ENCODE results near the gene LELP1. TPM values are rescaled to one million over a fixed set of nuclear protein-coding genes. Genes with fewer than 3 reads are reported as not detected.

The LELP1 gene
- total RNA-seq, 1 donor from 2014 or later, result not detected

GRCh38 chr1:153246825-153247224, 43.6 kb downstream of the LELP1 start:
- DNase-seq (ENCODE audit: low spot score), result no peak
- Mint-ChIP-seq H3K4me1 (ENCODE audit: low read depth) (no peaks in the 10 kb centered on the region), H3K27ac (ENCODE audit: unreplicated experiment) (no peak overlapping the region), H3K4me3 (ENCODE audit: unreplicated experiment) (no peak overlapping the region), H3K9me3 (ENCODE audit: low read depth) (peaks cover 5% of the 10 kb centered on the region), H3K27me3 (ENCODE audit: low read depth) (peaks cover 18% of the 10 kb centered on the region), H3K36me3 (ENCODE audit: low read depth) (no peaks in the 10 kb centered on the region)
- no peak for TF ChIP-seq CTCF (IDR thresholded peaks at IDR 0.05)

- no peaks in the 10 kb centered on the region for H3K4me1 Mint-ChIP-seq (ENCODE audit: low read depth)
- H3K9me3 Mint-ChIP-seq (ENCODE audit: low read depth), result peaks cover 5% of the 10 kb centered on the region
- TF ChIP-seq CTCF (IDR thresholded peaks at IDR 0.05), result no peak
- H3K36me3 Mint-ChIP-seq (ENCODE audit: low read depth), result no peaks in the 10 kb centered on the region
- DNase-seq (ENCODE audit: low spot score), result no peak
- no peak overlapping the region for H3K4me3 Mint-ChIP-seq (ENCODE audit: unreplicated experiment)
- H3K27ac Mint-ChIP-seq (ENCODE audit: unreplicated experiment), result no peak overlapping the region
- peaks cover 21% of the 10 kb centered on the region for H3K27me3 Mint-ChIP-seq (ENCODE audit: low read depth)
Measured at GRCh38 chr1:153248176-153248879, 45.1 kb downstream of the LELP1 start.

- H3K9me3 Mint-ChIP-seq (ENCODE audit: low read depth), result no peaks in the 10 kb centered on the region
Measured at GRCh38 chr1:153250166-153250565, 46.9 kb downstream of the LELP1 start.

GRCh38 chr1:153251087-153251486, 47.9 kb downstream of the LELP1 start:
- H3K4me3 Mint-ChIP-seq (ENCODE audit: unreplicated experiment), result no peak overlapping the region
- DNase-seq (ENCODE audit: low spot score), result no peak
- H3K9me3 Mint-ChIP-seq (ENCODE audit: low read depth), result no peaks in the 10 kb centered on the region
- H3K27ac Mint-ChIP-seq (ENCODE audit: unreplicated experiment), result no peak overlapping the region
- no peak for TF ChIP-seq CTCF (IDR thresholded peaks at IDR 0.05)
- peaks cover 32% of the 10 kb centered on the region for H3K27me3 Mint-ChIP-seq (ENCODE audit: low read depth)
- H3K4me1 Mint-ChIP-seq (ENCODE audit: low read depth), result no peaks in the 10 kb centered on the region
- no peaks in the 10 kb centered on the region for H3K36me3 Mint-ChIP-seq (ENCODE audit: low read depth)

More at GRCh38 chr1:153250166-153250565, 46.9 kb downstream of the LELP1 start:
- Mint-ChIP-seq H3K36me3 (ENCODE audit: low read depth) (no peaks in the 10 kb centered on the region), H3K27me3 (ENCODE audit: low read depth) (peaks cover 32% of the 10 kb centered on the region), H3K4me3 (ENCODE audit: unreplicated experiment) (no peak overlapping the region), H3K4me1 (ENCODE audit: low read depth) (no peaks in the 10 kb centered on the region), H3K27ac (ENCODE audit: unreplicated experiment) (no peak overlapping the region)
- no peak for TF ChIP-seq CTCF (IDR thresholded peaks at IDR 0.05)
- DNase-seq (ENCODE audit: low spot score), result no peak

- Mint-ChIP-seq H3K36me3 (ENCODE audit: low read depth) (no peaks in the 10 kb centered on the region), H3K27me3 (ENCODE audit: low read depth) (peaks cover 32% of the 10 kb centered on the region)
Measured at GRCh38 chr1:153251562-153251961, 48.3 kb downstream of the LELP1 start.

More at GRCh38 chr1:153251562-153251961, 48.3 kb downstream of the LELP1 start:
- H3K9me3 Mint-ChIP-seq (ENCODE audit: low read depth), result no peaks in the 10 kb centered on the region
- no peaks in the 10 kb centered on the region for H3K4me1 Mint-ChIP-seq (ENCODE audit: low read depth)
- H3K4me3 Mint-ChIP-seq (ENCODE audit: unreplicated experiment), result no peak overlapping the region
- no peak for DNase-seq (ENCODE audit: low spot score)
- H3K27ac Mint-ChIP-seq (ENCODE audit: unreplicated experiment), result no peak overlapping the region
- no peak for TF ChIP-seq CTCF (IDR thresholded peaks at IDR 0.05)
